ENCODE results near the gene MRTO4. TPM values are rescaled to one million over a fixed set of nuclear protein-coding genes. Genes with fewer than 3 reads are reported as not detected.

The MRTO4 gene
- total and polyA plus RNA-seq, 9 of the 15 experiments (the other 6 are each of a cell fraction or from before 2014, with no cell fraction given): 62.0 to 173 (median 146) TPM

GRCh38 chr1:19284881-19285280, 33.3 kb downstream of the MRTO4 start:
- Histone ChIP-seq H3K79me2 (ENCODE audit: control insufficient read depth, insufficient read depth, low read length) (no peaks in the 10 kb centered on the region), H3K4me1 (replicated peaks in 1 of 2; ENCODE audit: control insufficient read depth in 2 of 2, insufficient read depth in 2 of 2, low read length in 2 of 2) (peaks cover 0 to 7% of the 10 kb centered on the region in 2 experiments; a peak in 1 of 5 replicates), H4K20me1 (replicated peaks; ENCODE audit: control insufficient read depth, insufficient read depth, low read length) (no peaks in the 10 kb centered on the region), H3K27ac (ENCODE audit: extremely low read depth, low read depth, low read length) (no peak overlapping the region), H3K27me3 (ENCODE audit: control insufficient read depth in 2 of 2, insufficient read depth in 2 of 2, low read length in 2 of 2) (no peaks in the 10 kb centered on the region), H3K36me3 (ENCODE audit: control insufficient read depth, insufficient read depth, low read length) (no peaks in the 10 kb centered on the region), H3K9me3 (replicated peaks; ENCODE audit: control insufficient read depth, insufficient read depth, low read depth, low read length) (no peaks in the 10 kb centered on the region), H3K9me1 (ENCODE audit: control insufficient read depth, insufficient read depth, low read length) (no peaks in the 10 kb centered on the region), H3K4me2 (ENCODE audit: insufficient read depth, low read length) (no peak overlapping the region), H3K4me3 (no peak overlapping the region), H2AFZ (ENCODE audit: low read depth, low read length) (no peak overlapping the region), H3K9ac (ENCODE audit: insufficient read depth in 1 of 2, low read depth in 2 of 2, low read length in 2 of 2) (no peak overlapping the region)
- CTCF ChIA-PET (ENCODE audit: low intra/inter-chr PET ratio): no interaction called here
- in situ Hi-C loops (cut with MboI): no loop called here
- ATAC-seq: no peak
- WGBS (ENCODE audit: insufficient coverage, low coverage, missing lambda C conversion rate): 48% methylated on average over 8 of the region's 8 CpGs
- POLR2A ChIA-PET: no interaction called here
- no peak for DNase-seq (ENCODE audit: extremely low read depth in 1 of 4, low spot score in 3 of 4)
- intact Hi-C loops (cut with micrococcal nuclease): no loop called here
- no TSS peak for BruUV-seq (replicated peaks)
- no peak for FAIRE-seq
- TF ChIP-seq LEF1 (IDR thresholded peaks at IDR 0.05): no peak
- no peak for TF ChIP-seq ZNF764 (CRISPR knock-in tag; IDR thresholded peaks at IDR 0.05; ENCODE audit: low read depth)
- TF ChIP-seq SPI1 (IDR thresholded peaks at IDR 0.05; ENCODE audit: borderline replicate concordance, low read depth, low read length): no peak
- no peak for TF ChIP-seq THRAP3 (IDR thresholded peaks at IDR 0.05; ENCODE audit: borderline replicate concordance)
- TF ChIP-seq ATF2 (CRISPR knock-in tag; IDR thresholded peaks at IDR 0.05): no peak
- TF ChIP-seq ZNF436 (CRISPR knock-in tag; IDR thresholded peaks at IDR 0.05): no peak
- no peak for TF ChIP-seq CREB3L1 (IDR thresholded peaks at IDR 0.05; ENCODE audit: borderline replicate concordance, low read depth)
- TF ChIP-seq HMG20B (CRISPR knock-in tag; IDR thresholded peaks at IDR 0.05): no peak
- TF ChIP-seq SRSF3 (IDR thresholded peaks at IDR 0.05; ENCODE audit: insufficient read depth, low read length): no peak
- TF ChIP-seq ZNF699 (CRISPR knock-in tag; IDR thresholded peaks at IDR 0.05; ENCODE audit: insufficient replicate concordance): no peak
- TF ChIP-seq ZBED1 (IDR thresholded peaks at IDR 0.05): no peak
- no peak for TF ChIP-seq HLTF (IDR thresholded peaks at IDR 0.05)
- TF ChIP-seq YY1 (IDR thresholded peaks at IDR 0.05; ENCODE audit: borderline replicate concordance in 1 of 3, control insufficient read depth in 1 of 3, extremely low read depth in 1 of 3, insufficient read depth in 3 of 3, insufficient read length in 1 of 3, insufficient replicate concordance in 2 of 3, low read depth in 1 of 3, low read length in 2 of 3): no peak
- no peak for TF ChIP-seq TBP (optimal IDR thresholded peaks at IDR 0.05; ENCODE audit: low read depth, low read length)
- no peak for TF ChIP-seq E2F5 (CRISPR knock-in tag; IDR thresholded peaks at IDR 0.05)
- TF ChIP-seq BMI1 (IDR thresholded peaks at IDR 0.05; ENCODE audit: low read length): no peak
- no peak for TF ChIP-seq ZFP30 (CRISPR knock-in tag; IDR thresholded peaks at IDR 0.05; ENCODE audit: borderline replicate concordance)
- no peak for TF ChIP-seq TAF15 (IDR thresholded peaks at IDR 0.05; ENCODE audit: low read depth, low read length)
- TF ChIP-seq ZBTB43 (CRISPR knock-in tag; IDR thresholded peaks at IDR 0.05): no peak

Data from K562 (cell line).